Cerebellar nuclear complex (tissue), 1 donor: ENCODE measurements around the gene FBN1.

Source experiments
- DNase-seq, 2 experiments: peaks; one replicate each; lab custom pipeline; 2025; lab: John Stamatoyannopoulos, UW

FBN1 gene

DNA sequence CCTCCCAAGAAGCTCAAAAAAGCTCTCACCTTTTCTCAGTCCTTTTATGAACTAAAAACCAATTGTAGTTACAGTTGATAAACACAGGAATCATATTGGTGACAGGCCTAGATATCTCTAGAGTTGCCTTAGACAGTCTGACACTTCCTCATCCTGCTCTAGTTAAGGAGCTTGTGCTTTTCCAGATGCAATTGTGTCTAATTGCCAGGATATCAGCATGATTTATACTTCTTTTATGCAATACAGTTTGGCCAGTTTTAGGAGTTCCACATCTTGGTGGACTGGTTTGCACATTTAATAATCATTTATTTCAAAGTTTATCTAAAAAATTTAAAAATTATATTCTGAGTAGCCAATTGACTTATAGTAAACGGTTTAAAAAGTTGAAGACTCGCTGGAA is 218.6 kb downstream of the FBN1 start:
- no peak for DNase-seq

DNA sequence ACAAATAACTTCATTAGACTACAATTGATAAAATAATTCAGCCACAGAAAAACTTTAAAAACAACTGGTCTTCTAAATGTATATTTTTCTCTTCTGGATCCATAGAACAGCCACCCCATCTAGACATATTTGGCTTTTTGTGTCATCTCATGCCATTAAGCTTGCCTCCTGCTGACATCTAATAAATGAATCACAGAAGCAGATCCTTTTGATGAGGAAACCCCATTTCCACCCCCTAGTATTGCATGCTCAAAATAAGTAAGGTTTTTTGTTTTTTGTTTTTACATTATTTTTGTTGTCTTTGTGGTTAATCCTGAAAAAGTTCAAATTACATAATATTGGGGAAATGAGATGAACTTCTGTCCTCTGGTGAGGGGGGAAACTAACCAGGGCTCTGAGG is 219.5 kb downstream of the FBN1 start:
- DNase-seq: no peak

DNA sequence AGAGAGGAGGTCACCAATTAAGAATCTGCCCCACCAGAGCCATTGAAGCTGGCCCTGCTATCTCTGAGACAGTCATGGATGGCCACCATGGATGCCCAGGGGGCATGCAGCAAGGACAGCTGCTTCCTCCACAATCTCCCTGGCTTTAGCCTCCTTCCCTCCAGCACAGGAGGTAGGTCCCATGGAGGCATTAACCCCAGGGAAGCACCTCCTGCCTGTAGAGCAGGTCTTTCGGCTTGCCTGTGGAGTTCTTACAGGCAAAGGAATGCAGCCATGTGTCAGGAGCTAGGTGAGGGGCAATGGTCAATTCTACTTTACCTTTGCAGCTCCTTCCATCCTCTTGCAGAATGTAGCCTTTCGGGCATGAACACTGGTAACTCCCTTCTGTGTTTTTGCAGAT is 220.5 kb downstream of the FBN1 start:
- DNase-seq: no peak

DNA sequence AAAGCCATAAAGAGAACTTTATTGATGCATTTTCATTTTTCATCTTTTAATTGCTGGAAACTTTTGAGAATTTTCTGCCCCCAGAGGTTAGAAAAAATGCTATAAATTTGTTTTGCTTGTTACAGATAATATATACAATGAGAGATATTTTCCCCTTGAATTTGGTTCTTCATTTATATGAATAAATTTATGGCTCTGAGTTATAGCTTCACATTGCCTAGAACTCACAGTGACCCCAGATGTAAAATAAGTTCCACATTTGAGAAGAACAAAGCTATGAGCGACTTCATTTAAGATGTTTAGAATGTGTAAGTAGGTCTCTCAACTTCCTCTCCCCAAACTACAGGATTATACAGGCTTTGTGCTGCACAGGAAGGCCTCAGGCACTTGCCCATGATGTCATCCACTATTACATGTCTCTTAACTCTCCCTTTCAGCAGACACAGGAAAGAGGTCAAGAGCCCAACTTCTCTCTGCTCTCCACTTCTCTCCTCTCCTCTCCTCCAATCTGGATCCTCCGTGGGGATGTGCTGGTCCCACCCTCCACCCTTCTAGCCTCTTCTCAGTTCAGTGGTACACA is 221.5 kb downstream of the FBN1 start:
- no peak for DNase-seq

DNA sequence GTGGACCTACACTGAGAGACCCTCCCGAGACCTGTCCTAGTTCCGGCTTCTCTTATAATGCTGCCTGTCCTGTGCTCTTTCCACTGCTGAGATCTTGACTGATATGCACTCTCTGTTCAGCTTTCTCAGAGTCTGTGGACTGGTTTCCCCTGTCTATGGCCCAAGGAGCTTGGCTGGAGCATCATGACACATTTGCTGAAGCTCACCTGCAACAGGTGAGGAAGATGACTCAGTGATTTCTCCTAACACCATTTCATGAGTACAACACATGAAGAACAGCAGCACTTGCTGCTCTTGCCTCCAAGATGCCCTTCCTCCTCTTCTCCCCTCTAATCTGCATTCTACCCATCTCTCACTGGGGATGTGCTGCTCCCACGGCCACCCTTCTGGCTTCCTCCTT is 222.2 kb downstream of the FBN1 start:
- DNase-seq: no peak

DNA sequence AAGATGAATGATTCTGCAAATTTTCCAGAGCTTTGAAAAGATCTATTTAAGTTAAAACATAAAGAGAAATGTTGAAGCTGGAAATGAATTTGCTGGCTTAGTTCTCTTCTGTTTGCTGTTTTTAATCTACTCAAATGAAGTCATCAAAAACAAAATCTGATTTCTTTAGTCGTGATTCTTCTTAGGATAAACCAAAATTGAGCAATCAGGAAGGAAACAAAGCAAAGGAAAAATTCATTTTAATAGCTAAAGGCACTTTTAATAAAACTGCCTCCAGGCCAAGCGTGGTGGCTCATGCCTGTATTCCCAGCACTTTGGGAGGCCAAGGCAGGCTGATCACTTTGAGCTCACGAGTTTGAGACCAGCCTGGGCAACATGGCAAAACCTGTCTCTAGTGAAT is 223.1 kb downstream of the FBN1 start:
- no peak for DNase-seq

DNA sequence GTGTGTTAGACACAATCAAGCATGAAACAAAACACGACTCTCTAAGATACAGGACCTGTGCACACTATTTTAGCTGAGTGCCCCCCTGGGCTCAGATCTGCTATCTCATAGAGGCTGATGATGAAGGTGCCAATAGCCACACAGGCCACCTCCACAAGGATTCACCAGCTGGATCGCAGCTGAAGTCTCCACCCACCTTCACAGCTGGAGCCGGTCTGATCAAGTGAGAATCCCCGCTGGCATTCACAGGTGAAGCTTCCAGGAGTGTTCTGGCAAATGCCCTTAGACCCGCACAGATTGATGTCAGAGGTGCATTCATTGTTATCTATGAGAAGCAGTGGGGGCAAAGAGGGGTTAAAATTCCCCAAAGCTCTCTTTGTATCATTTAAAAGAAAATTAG is 224.1 kb downstream of the FBN1 start:
- DNase-seq: no peak

DNA sequence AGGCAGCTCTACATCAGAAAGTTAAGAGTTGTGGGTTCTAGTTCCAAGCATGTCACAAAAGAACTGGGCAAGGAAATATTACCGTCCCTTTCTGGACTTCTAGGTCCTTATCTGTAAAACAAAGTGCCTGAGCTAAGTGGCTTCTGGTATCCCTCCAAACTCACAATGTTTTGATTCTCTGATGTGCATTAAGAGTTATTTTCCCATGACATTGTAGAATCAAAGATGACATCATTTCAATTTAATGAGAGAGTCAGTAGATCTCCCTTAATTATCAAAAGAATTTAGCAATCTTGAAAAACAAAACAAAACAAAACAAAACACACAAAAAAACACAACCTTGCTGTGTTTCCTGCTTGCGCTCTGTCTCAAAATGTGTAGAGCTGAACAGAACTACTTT is 225.6 kb downstream of the FBN1 start:
- no peak for DNase-seq

DNA sequence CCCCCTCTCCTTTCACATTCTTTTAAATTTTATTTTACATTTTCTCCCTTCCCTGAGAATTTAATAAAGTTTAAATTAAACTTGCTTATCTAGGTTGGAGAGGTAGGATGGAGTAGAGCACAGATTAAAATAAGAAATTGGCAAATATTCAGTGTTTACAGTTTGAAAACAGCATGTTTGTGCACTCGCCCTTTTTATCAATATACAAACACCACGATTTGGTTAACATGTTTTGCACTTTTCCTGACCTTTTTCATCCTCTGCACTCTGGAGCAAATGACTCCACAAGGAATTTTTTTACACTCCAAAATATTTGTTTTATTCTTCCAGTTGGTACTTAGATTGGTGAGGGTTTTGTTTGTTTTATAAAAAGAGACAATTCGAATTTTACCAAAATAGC is 227.2 kb downstream of the FBN1 start:
- no peak for DNase-seq

DNA sequence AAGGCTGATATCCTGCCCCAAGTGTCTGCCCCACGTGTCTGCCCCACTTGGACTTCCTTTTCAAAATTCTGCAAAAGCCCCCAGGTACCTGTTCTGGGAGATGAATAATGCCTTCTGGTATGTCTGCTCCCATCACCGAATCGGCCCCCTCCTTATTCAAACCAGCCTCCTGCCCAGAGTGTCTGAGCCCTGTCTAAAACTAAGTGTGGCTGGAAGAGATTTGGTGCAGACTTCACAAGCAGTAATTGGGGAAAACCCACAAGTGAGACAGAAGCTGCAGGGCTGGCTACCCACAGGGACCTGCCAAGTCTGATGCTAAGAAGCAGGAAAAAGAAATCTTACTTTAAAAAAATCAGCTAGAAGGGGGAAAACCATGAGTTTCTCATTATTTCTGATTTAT is 229.2 kb downstream of the FBN1 start:
- DNase-seq: no peak

DNA sequence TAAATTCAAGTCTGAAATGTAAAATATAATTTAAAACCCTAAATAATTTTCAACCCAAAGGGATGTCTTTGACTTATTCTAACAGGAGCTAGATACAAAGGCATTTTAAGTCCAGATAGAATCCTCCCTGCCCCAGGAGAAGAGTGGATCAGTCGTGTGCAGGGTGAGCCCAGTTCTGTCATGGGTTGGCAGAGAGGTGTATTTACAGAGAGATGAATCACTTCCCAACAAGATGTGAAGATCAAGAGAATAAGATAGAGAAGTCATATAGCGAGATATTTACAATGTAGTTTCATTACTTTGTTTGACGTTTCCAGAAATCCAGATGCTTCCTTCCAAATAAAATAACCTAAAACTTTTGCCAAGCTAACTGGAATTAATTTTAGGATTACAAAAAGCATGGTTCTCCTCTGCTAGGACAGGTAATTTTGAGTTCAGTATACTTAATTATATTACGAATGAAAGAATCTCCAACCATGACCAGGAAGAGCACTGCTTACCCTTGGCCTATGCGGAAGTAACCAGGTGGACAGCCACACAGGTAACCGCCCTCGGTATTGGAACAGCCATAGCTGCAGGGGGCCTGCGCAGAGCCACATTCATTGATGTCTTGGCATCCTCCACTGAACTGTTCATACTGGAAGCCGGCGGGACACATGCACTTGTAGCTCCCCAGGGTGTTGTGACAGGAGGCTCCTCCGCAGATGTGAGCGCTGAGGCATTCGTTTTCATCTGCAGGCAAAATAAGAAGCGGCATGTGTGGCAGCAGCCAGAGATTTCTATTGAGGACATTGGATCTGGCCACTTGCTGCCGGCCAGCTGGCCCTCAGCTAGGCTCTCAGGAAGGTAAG is 230.2 kb downstream of the FBN1 start:
- no peak for DNase-seq

DNA sequence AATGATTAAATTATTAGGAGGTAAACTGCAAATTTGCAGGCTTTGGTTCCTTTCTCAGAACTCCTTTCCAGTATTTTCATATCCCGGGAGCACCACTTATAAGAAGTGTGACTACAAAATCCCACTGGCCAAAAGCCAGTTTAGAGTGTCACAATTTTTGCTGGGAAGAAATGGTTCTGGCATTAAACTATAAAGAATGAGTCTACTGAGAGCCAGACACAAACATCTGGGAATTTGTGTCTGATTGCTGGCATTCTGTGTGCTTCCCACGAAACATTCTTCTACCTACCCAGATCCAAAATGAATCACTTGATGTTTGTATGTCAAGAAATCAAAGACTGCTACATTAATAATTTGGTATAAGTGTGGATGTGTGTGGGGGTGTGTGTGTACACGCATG is 231.5 kb downstream of the FBN1 start:
- no peak for DNase-seq

DNA sequence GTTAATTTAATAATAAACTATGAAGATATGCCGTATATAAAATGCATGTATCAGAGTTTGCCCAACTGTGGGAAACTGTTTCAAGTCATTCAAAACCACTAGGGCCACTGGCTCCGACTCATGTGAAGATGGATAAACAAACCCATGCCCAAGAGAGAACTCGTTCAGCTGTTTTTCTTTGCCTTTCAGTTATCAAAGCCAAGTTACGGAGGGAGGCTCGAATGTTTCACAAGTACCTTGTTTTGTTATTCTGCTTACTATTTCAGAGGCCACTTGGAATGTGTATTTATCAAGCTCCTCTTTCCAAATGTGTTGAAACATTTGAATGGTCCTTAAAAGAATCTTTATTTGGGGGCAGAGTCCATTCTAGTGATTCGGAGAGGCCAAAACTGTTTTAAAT is 232.2 kb downstream of the FBN1 start:
- DNase-seq: no peak

DNA sequence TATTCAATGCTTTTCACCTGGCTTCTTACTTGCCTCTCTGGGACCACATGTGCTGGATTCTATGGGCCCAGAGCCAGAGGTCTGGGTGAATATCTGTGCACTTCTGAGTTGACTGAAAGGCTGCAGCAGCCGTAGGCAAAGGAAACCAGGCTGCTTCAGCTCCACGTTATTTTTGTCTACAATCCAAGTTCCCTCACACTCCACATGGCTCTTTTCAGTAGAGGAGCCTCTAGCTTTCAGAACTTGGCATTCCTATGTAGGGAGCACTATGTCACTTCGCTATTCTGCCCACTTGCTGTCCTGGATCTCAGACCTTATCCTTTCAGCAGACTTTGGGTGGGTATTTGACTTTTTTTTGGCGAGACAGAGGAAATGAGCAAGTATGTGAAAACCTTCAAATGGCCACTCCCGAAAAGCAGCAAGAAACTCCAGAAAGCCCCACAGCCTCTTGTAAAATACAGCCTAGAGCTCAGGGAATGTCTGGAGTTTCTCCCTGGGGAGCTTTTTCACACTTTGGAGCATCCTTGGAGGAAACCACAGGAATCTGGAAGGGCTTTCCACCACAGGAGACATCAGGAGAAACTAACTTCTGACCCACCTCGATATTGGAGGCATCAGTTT is 233.4 kb downstream of the FBN1 start:
- DNase-seq: no peak

DNA sequence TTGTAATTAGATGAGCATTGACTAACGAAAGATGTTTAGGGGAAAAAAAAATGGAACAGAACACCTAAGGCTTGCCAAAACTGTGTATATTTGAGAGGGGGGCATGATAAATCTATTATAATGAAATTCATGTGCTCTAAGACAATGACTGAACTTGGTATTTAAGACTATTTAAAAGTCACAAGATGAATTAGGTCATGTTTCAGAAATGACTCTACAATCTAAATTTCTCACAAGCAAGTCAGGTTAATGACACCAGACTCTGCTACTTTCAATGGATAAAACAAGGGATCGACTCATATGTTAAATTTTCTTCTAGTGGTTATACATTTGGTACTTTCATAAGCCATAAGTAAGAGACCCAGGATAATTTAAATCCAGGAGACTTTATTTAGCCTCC is 235.9 kb downstream of the FBN1 start:
- DNase-seq: no peak

DNA sequence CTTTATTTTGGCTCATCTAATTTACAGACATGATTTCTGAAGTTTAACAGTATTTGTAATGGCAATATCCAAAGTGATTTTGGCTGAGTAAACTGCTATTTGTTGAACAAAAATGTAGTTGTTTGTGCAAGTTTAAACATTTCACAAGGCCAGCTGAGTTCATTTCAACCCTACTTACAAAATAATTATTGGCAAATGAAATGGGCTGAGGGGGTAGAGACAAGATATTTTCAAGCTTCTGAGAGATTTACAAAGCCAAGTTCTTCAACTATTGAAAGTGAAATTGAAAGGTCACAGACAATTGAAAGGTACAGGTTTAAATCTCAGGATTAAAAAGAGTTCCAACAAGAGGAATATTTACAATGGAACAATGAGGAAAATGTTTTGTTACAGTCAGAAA is 237.2 kb downstream of the FBN1 start:
- DNase-seq: no peak

DNA sequence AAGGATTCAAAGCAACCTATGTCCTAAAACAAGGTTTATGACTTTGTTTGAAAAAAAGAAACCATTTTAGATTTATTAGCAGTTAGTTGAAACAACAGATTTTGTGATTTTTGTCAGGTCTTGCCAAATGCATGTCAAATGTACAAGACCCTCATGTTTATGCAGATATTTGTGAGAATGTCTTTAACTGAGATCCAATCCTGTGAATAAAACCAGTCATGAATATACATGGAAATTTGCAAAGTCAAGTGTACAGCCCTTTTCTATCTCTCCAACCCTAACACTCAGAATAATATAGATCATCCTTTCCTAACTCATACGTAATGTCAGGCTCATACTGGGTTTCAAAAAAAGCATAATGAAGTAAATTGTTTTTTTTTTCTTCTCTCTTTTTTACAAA is 237.9 kb downstream of the FBN1 start:
- no peak for DNase-seq

DNA sequence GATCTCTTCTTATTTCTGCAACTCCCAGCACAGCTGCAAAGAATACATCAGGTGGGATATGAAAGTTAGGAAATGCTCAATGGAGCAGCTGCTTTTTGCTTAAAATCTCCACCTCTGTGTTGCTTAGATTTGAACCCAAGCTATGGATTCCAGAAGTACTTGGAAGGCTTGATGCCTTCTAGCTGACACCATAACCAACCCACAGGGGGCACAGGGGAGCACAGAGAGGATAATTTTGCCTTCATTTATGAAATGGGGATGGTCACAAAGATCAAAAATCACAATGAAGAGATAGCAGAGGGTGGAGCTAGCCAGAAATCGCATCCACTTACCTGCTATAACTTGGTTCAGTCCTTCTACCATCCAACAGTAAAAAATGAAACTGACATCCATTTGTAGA is 238.6 kb downstream of the FBN1 start:
- DNase-seq: no peak

DNA sequence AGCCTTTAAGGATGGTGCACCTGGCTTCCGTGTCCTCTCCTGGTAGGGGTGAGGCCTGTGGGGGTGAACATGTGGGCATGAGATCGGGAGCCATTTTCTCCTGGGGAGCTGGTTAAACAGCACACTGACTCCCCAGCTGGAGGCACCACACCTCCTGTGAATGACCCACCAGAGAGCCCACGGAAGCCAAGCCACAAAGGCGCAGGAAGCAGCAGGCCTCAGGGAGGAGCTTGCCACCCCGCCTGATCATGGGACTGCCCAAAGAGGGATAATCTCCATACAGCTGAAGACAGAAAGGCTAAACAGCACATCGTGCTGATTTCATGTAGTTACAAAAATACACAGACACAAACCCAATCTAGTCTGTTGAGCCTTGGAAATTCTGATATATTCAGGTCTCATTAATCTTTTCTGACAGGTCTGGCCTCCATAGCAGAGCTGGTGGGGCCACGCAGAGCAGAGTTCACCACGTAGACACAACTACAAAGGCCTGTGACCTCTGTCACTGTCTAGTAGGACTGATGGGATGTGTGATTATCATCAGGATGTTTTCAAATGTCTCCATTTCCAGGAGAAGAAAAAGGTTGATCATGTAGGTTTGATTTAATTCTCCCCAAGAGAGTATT is 239.1 kb downstream of the FBN1 start:
- DNase-seq: no peak

DNA sequence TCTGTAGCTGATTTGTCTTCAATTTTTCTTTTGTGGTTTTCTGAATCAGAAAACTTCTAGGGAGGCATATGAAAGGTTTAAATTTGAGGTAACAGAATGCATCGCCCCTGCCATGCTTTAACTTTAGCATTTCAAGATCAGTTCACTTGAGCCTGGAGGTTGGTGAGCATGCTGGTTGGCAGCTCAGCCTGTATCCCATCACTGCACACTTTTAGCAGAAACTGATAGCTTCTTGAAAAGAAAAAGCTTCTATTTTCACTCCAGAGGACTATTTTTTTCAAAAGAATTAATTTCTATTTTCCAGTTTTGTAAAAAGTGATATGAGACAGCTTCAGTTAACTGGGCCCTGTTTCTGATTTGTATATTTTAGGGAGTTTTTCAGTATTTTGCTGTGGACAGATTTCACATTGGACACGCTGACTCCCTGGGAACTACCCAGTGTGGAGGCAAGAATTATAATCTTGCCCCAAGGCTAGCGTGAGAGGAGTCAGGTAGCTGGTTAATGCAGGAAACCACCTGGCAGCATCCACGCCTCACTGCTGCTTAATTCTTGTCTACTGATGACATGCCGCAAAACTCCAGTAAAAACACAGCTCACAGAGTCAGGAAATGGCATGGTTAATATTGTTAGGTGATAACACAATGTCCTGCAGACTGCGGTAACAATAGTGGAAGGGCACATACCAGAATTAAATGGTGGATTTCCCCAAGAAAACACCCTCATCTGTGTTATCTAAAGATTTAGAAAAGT is 242.9 kb downstream of the FBN1 start:
- DNase-seq: no peak

DNA sequence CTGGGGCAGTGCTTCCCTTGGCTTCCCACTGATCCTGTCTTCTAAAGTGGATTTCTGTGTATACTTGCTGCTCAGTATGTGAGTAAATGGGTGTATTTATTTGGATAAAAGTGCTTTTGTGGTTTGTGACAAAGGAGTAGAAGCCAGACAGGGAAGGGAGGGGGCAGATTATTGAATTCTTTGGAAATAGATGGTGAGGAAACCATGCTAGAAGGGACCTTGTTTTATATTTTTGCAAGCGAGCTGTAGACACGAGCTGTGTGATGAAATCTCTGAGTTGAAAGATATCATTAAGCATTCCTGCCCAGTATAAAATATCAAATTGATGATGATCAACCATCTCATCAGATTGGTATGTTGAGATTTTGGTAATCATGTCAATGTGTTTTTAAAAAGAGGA is 245.4 kb downstream of the FBN1 start:
- no peak for DNase-seq

DNA sequence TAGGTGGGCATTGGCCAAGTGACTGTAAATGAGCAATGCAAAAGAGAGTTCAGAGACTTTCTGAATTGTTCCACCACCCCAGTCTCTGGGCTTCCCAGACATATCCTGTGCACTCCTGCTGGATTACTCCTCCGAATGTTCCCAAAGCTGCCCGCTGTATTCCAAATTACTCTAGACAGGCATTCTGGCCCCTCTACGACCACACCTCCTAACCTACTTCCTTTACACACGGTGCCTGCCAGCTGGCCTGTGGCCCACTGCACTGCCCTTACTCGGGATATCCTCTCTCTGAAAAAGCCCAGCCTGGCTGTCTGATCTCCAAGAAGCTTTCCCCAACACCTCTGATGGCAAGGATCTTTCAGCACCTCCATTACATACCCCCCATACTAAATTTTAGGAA is 247.7 kb downstream of the FBN1 start:
- DNase-seq: no peak
